ENCODE data around the gene PRELP.

PRELP gene

DNA sequence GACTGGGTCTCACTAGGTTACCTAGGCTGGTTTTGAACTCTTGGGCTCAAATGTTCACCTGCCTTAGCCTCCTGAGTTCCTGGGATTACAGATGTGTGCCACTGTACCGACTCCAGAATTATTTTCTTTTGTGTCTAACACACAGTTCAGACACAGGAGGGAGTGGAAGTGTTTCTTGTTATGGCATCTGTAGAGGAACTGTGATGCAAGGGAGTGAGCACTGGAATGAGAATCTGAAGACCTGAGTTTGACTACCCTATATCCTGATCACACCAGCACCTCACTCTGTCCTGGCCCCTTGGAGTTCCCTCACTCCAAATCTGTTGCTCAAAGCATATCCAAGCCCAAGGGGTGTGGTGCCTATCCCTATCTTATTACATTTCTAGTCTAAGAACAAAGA lies 33.5 kb downstream of the PRELP start:
- TF ChIP-seq POLR2A (IDR thresholded peaks at IDR 0.05; ENCODE audit: extremely low read depth, insufficient read length) (no peak), MYC (IDR thresholded peaks at IDR 0.05; ENCODE audit: low read depth, low read length) (no peak)
- TF ChIP-seq, protein P1, sequence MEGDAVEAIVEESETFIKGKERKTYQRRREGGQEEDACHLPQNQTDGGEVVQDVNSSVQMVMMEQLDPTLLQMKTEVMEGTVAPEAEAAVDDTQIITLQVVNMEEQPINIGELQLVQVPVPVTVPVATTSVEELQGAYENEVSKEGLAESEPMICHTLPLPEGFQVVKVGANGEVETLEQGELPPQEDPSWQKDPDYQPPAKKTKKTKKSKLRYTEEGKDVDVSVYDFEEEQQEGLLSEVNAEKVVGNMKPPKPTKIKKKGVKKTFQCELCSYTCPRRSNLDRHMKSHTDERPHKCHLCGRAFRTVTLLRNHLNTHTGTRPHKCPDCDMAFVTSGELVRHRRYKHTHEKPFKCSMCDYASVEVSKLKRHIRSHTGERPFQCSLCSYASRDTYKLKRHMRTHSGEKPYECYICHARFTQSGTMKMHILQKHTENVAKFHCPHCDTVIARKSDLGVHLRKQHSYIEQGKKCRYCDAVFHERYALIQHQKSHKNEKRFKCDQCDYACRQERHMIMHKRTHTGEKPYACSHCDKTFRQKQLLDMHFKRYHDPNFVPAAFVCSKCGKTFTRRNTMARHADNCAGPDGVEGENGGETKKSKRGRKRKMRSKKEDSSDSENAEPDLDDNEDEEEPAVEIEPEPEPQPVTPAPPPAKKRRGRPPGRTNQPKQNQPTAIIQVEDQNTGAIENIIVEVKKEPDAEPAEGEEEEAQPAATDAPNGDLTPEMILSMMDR (IDR thresholded peaks at IDR 0.05; ENCODE audit: low read depth, low read length) = no peak
- TF ChIP-seq, protein P2, sequence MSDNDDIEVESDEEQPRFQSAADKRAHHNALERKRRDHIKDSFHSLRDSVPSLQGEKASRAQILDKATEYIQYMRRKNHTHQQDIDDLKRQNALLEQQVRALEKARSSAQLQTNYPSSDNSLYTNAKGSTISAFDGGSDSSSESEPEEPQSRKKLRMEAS (IDR thresholded peaks at IDR 0.05; ENCODE audit: low read depth, low read length) = no peak
- no peak for DNase-seq (ENCODE audit: low read depth)
- H3K4me3 ChIP-seq (ENCODE audit: low read depth, low read length) = no peak overlapping the region

DNA sequence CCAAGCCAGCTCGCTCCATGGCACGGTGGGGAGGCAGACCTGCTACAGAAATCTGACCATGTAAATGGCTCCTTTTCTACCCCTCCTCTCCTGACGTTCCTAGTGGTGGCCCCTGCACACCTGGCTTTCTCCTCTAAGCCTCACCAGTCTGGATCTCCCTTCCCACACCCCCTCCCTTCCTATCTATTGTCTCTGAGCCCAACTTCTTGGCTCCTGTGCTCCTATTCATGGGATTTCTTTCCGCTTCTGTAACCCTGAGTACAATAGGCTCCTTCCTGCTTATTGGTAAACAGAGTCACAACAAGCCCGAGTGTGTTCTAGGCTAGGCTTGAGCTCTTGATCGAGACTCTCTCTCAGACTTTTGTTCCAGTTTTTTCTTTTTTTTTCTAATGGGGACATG lies 35.9 kb downstream of the PRELP start:
- TF ChIP-seq POLR2A (IDR thresholded peaks at IDR 0.05; ENCODE audit: extremely low read depth, insufficient read length) = no peak
- H3K4me3 ChIP-seq (ENCODE audit: low read depth, low read length) = no peak overlapping the region
- no peak for DNase-seq (ENCODE audit: low read depth)

GRCh38 chr1:203511930-203512329 lies 36.3 kb downstream of the PRELP start:
- no peak overlapping the region for H3K4me3 ChIP-seq (ENCODE audit: low read depth, low read length)
- TF ChIP-seq POLR2A (IDR thresholded peaks at IDR 0.05; ENCODE audit: extremely low read depth, insufficient read length) = no peak
- TF ChIP-seq, protein P1 (IDR thresholded peaks at IDR 0.05; ENCODE audit: low read depth, low read length) = no peak
- TF ChIP-seq, protein P2 (IDR thresholded peaks at IDR 0.05; ENCODE audit: low read depth, low read length) = no peak
- no peak for TF ChIP-seq MYC (IDR thresholded peaks at IDR 0.05; ENCODE audit: low read depth, low read length)
- DNase-seq (ENCODE audit: low read depth) = no peak

DNA sequence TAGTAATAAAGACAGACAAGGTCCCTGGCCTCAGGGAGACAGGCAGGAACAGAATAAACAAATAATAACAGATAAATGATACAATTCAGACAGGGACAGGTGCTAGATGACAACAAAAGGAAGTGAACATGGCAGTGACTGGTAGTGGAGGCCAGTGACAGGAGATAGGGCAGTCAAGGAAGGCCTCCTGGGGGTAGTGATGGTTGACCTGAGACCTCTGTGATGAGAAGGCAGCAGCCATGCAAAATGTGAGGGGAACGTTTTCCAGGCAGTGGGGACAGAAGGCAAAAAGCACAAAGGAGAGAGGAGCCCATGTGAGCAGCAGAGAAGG lies 36.9 kb downstream of the PRELP start:
- no peak overlapping the region for H3K4me3 ChIP-seq (ENCODE audit: low read depth, low read length)

GRCh38 chr1:203512848-203513584 lies 37.4 kb downstream of the PRELP start:
- TF ChIP-seq, protein P1 (IDR thresholded peaks at IDR 0.05; ENCODE audit: low read depth, low read length) = no peak
- TF ChIP-seq MYC (IDR thresholded peaks at IDR 0.05; ENCODE audit: low read depth, low read length) (peak; percentile 44; the same call in 1 of the 2 replicates), POLR2A (IDR thresholded peaks at IDR 0.05; ENCODE audit: extremely low read depth, insufficient read length) (no peak)
- TF ChIP-seq, protein P2 (IDR thresholded peaks at IDR 0.05; ENCODE audit: low read depth, low read length) = peak; percentile 92
- peak; percentile 68 for DNase-seq (ENCODE audit: low read depth)
- H3K4me3 ChIP-seq (ENCODE audit: low read depth, low read length) = no peak overlapping the region

More for the DNA sequence above, 36.9 kb downstream of the PRELP start:
- no peak for DNase-seq (ENCODE audit: low read depth)
- no peak for TF ChIP-seq POLR2A (IDR thresholded peaks at IDR 0.05; ENCODE audit: extremely low read depth, insufficient read length)
- TF ChIP-seq, protein P2 (IDR thresholded peaks at IDR 0.05; ENCODE audit: low read depth, low read length) = no peak
- no peak for TF ChIP-seq MYC (IDR thresholded peaks at IDR 0.05; ENCODE audit: low read depth, low read length)

DNA sequence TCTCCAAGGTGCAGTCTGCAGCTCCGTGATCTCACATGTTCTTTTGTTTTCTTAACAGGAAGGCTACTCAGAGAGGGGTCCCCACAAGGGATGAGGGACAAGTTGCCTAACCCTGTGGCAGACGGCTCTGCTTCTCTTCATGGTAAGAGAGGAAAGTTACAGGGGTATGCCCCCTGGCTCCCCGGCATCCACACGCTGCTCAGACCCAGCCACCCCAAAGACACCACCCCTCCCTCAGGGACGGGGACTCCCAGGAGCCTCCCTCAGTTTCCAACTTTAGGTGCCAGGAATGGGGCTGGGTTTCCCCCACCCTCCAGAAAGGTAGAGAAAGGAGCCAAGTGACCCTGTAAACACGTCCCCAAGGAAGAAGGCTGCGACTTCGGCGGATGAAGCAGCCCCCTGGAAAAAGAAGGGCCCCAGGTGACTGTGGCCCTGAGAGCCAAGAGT lies 38.0 kb downstream of the PRELP start:
- no peak overlapping the region for H3K4me3 ChIP-seq (ENCODE audit: low read depth, low read length)
- no peak for DNase-seq (ENCODE audit: low read depth)
- TF ChIP-seq POLR2A (IDR thresholded peaks at IDR 0.05; ENCODE audit: extremely low read depth, insufficient read length) (no peak), MYC (IDR thresholded peaks at IDR 0.05; ENCODE audit: low read depth, low read length) (no peak)
- TF ChIP-seq, protein P2 (IDR thresholded peaks at IDR 0.05; ENCODE audit: low read depth, low read length) = no peak
- TF ChIP-seq, protein P1 (IDR thresholded peaks at IDR 0.05; ENCODE audit: low read depth, low read length) = no peak

Data from NB4 (cell line).